ENCODE results near the gene ACVR1.

- TF ChIP-seq CTCF (IDR thresholded peaks at IDR 0.05), result no peak
- no peak for TF ChIP-seq POLR2AphosphoS5 (IDR thresholded peaks at IDR 0.05)
Observed at GRCh38 chr2:157874997-157875640, 1.0 kb downstream of the ACVR1 start.
